Thymus (tissue), 11 donors: ENCODE data around the gene KLHL40. TPM values are rescaled to one million over a fixed set of nuclear protein-coding genes. Genes with fewer than 3 reads are reported as not detected.
"Not testable (repeated sequence)": the region's sequence is repeated elsewhere in the genome, so short reads cannot be mapped to it uniquely, and the experiment has no call there.

Experiments used
- DNase-seq, 9 donors: peaks; one replicate each; pipeline ENCODE4 v3.0.0-alpha.2; 2013; ENCODE audit warnings: low spot score in 9 of 9, low read depth in 6 of 9, missing footprints in 1 of 9
- H3K27ac ChIP-seq, 2 donors: one replicate each; pipeline ENCODE4 v1.5.1; 2013; ENCODE audit warnings: control low read depth in 1 of 2, low read depth in 1 of 2, low read length in 1 of 2, mild to moderate bottlenecking in 1 of 2, moderate library complexity in 1 of 2
- H3K27me3 ChIP-seq, 2 donors: one replicate each; pipeline ENCODE4 v1.5.1; 2013; ENCODE audit warnings: low read length in 1 of 2; ENCODE audit not compliant: control insufficient read depth in 2 of 2, insufficient read depth in 1 of 2
- H3K36me3 ChIP-seq, 2 donors: one replicate each; pipeline ENCODE4 v1.5.1; 2013; ENCODE audit warnings: low read length in 1 of 2, mild to moderate bottlenecking in 1 of 2, moderate library complexity in 1 of 2; ENCODE audit not compliant: control insufficient read depth in 2 of 2, insufficient read depth in 2 of 2
- H3K4me1 ChIP-seq, 2 donors: one replicate each; pipeline ENCODE4 v1.5.1; 2013; ENCODE audit warnings: low read length in 2 of 2; ENCODE audit not compliant: control insufficient read depth in 2 of 2, insufficient read depth in 2 of 2
- H3K4me3 ChIP-seq, 2 donors: one replicate each; pipeline ENCODE4 v1.5.1; 2013; ENCODE audit warnings: low read length in 2 of 2, control low read depth in 1 of 2, mild to moderate bottlenecking in 1 of 2
- H3K9me3 ChIP-seq, 2 donors: one replicate each; pipeline ENCODE4 v1.5.1; 2013; ENCODE audit warnings: low read length in 1 of 2, mild to moderate bottlenecking in 1 of 2; ENCODE audit not compliant: control insufficient read depth in 2 of 2, insufficient read depth in 1 of 2
- whole genome bisulfite sequencing: extraction: QIAGEN DNeasy Blood & Tissue Kit; methylation state at CpG from one replicate; pipeline ENCODE4 v1.1.7; 2013; 5-methylcytosine and 5-hydroxymethylcytosine counted together
- polyA plus RNA-seq: library from polyadenylated mRNA; stranded (reverse); fragments of 200-250 nt; gene quantifications from one replicate; pipeline ENCODE4 v1.2.3, GENCODE V29; 2013
- total RNA-seq: library from RNA; stranded (reverse); fragments of 120-200 nt; gene quantifications from one replicate; pipeline ENCODE4 v1.2.4, GENCODE V29; 2013
- donor health status: healthy.

KLHL40 gene
- total and polyA plus RNA-seq, 2 donors = 0.14 to 0.16 TPM

GRCh38 chr3:42712688-42713372 is 27.5 kb downstream of the KLHL40 start:
- no peak overlapping the region for H3K27ac ChIP-seq
- no peak overlapping the region for H3K4me3 ChIP-seq
- peaks cover 0 to 9% of the 10 kb centered on the region in 2 donors for H3K27me3 ChIP-seq
- WGBS = 80% methylated on average over 5 of the region's 5 CpGs
- DNase-seq = no peak
- no peaks in the 10 kb centered on the region for H3K9me3 ChIP-seq
- H3K4me1 ChIP-seq = no peaks in the 10 kb centered on the region
- H3K36me3 ChIP-seq = no peaks in the 10 kb centered on the region

GRCh38 chr3:42713747-42714146 is 28.4 kb downstream of the KLHL40 start:
- no peak for DNase-seq
- Histone ChIP-seq H3K36me3 (no peaks in the 10 kb centered on the region), H3K4me1 (no peaks in the 10 kb centered on the region), H3K9me3 (no peaks in the 10 kb centered on the region), H3K4me3 (no peak overlapping the region), H3K27ac (no peak overlapping the region), H3K27me3 (peaks cover 0 to 9% of the 10 kb centered on the region in 2 donors)
- whole genome bisulfite sequencing = 96% methylated on average over 2 of the region's 2 CpGs

GRCh38 chr3:42714171-42714852 is 29.0 kb downstream of the KLHL40 start:
- Histone ChIP-seq H3K36me3 (no peaks in the 10 kb centered on the region), H3K27ac (no peak overlapping the region), H3K4me1 (no peaks in the 10 kb centered on the region), H3K9me3 (no peaks in the 10 kb centered on the region), H3K4me3 (no peak overlapping the region), H3K27me3 (peaks cover 0 to 9% of the 10 kb centered on the region in 2 donors)
- 96% methylated on average over 4 of the region's 4 CpGs for WGBS
- DNase-seq = no peak

GRCh38 chr3:42717306-42717705 is 32.0 kb downstream of the KLHL40 start:
- H3K36me3 ChIP-seq = no peaks in the 10 kb centered on the region
- no peak overlapping the region for H3K4me3 ChIP-seq
- H3K27ac ChIP-seq = no peak overlapping the region
- no peaks in the 10 kb centered on the region for H3K9me3 ChIP-seq
- H3K4me1 ChIP-seq = no peaks in the 10 kb centered on the region
- WGBS = 97% methylated on average over 6 of the region's 6 CpGs
- DNase-seq = no peak
- H3K27me3 ChIP-seq = peaks cover 0 to 2% of the 10 kb centered on the region in 2 donors

GRCh38 chr3:42718338-42718737 is 33.0 kb downstream of the KLHL40 start:
- no peak for DNase-seq

GRCh38 chr3:42719002-42719401 is 33.7 kb downstream of the KLHL40 start:
- DNase-seq = no peak
- no peaks in the 10 kb centered on the region for H3K9me3 ChIP-seq
- 86% methylated on average over 6 of the region's 6 CpGs for WGBS
- no peaks in the 10 kb centered on the region for H3K36me3 ChIP-seq
- H3K4me3 ChIP-seq = no peak overlapping the region
- no peaks in the 10 kb centered on the region for H3K27me3 ChIP-seq
- H3K4me1 ChIP-seq = no peaks in the 10 kb centered on the region
- no peak overlapping the region for H3K27ac ChIP-seq

More at GRCh38 chr3:42718338-42718737, 33.0 kb downstream of the KLHL40 start:
- WGBS = 87% methylated on average over 5 of the region's 5 CpGs
- Histone ChIP-seq H3K4me3 (no peak overlapping the region), H3K9me3 (no peaks in the 10 kb centered on the region), H3K27ac (no peak overlapping the region), H3K27me3 (no peaks in the 10 kb centered on the region), H3K4me1 (no peaks in the 10 kb centered on the region), H3K36me3 (no peaks in the 10 kb centered on the region)

GRCh38 chr3:42720126-42720525 is 34.8 kb downstream of the KLHL40 start:
- H3K27ac ChIP-seq = no peak overlapping the region
- H3K4me1 ChIP-seq = no peaks in the 10 kb centered on the region
- DNase-seq = no peak
- H3K36me3 ChIP-seq = no peaks in the 10 kb centered on the region
- H3K4me3 ChIP-seq = no peak overlapping the region
- H3K9me3 ChIP-seq = no peaks in the 10 kb centered on the region
- peaks cover 0 to 2% of the 10 kb centered on the region in 2 donors for H3K27me3 ChIP-seq
- 95% methylated on average over 4 of the region's 4 CpGs for WGBS

GRCh38 chr3:42721690-42722089 is 36.4 kb downstream of the KLHL40 start:
- 87% methylated on average over 1 of the region's 1 CpG for WGBS
- Histone ChIP-seq H3K4me3 (no peak overlapping the region), H3K27me3 (peaks cover 0 to 2% of the 10 kb centered on the region in 2 donors), H3K9me3 (no peaks in the 10 kb centered on the region), H3K36me3 (no peaks in the 10 kb centered on the region), H3K4me1 (no peaks in the 10 kb centered on the region), H3K27ac (no peak overlapping the region)
- DNase-seq = no peak

GRCh38 chr3:42722442-42722841 is 37.1 kb downstream of the KLHL40 start:
- not testable (repeated sequence) for H3K36me3 ChIP-seq, H3K4me1 ChIP-seq, H3K27ac ChIP-seq, H3K27me3 ChIP-seq, H3K9me3 ChIP-seq, DNase-seq, H3K4me3 ChIP-seq
- WGBS = 91% methylated on average over 3 of the region's 3 CpGs
